Omental fat pad (tissue), 4 donors: ENCODE measurements around the gene CD34. TPM values are rescaled to one million over a fixed set of nuclear protein-coding genes. Genes with fewer than 3 reads are reported as not detected.

ENCODE experiments used
- ATAC-seq: fragments of 150-250 bp; one replicate; pipeline ENCODE4 v1.9.1; 2016; ENCODE audit warnings: mild to moderate bottlenecking, moderate library complexity; ENCODE audit not compliant: low FRiP score
- DNase-seq: peaks from one replicate; pipeline ENCODE4 v3.0.0-alpha.2; 2019; ENCODE audit warnings: low spot score
- total RNA-seq, 4 donors: library from RNA; depleted of rRNA; stranded (reverse); fragments of >200 nt; gene quantifications; one replicate each; pipeline ENCODE4 v1.1.0, GENCODE V29; 2016
- TF ChIP-seq, protein P1 (sequence below), 3 donors: fragments of 450-650 bp; IDR thresholded peaks; one replicate each; pipeline ENCODE4 v1.5.1; 2016 to 2017; ENCODE audit warnings: antibody characterized with exemption in 3 of 3, mild to moderate bottlenecking in 3 of 3, moderate library complexity in 2 of 3

CD34 gene
- total RNA-seq, 4 donors from 2014 or later, result 52.6 to 123 (median 76.9) TPM

- TF ChIP-seq, protein P1, sequence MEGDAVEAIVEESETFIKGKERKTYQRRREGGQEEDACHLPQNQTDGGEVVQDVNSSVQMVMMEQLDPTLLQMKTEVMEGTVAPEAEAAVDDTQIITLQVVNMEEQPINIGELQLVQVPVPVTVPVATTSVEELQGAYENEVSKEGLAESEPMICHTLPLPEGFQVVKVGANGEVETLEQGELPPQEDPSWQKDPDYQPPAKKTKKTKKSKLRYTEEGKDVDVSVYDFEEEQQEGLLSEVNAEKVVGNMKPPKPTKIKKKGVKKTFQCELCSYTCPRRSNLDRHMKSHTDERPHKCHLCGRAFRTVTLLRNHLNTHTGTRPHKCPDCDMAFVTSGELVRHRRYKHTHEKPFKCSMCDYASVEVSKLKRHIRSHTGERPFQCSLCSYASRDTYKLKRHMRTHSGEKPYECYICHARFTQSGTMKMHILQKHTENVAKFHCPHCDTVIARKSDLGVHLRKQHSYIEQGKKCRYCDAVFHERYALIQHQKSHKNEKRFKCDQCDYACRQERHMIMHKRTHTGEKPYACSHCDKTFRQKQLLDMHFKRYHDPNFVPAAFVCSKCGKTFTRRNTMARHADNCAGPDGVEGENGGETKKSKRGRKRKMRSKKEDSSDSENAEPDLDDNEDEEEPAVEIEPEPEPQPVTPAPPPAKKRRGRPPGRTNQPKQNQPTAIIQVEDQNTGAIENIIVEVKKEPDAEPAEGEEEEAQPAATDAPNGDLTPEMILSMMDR (IDR thresholded peaks at IDR 0.05), result no peak
- ATAC-seq, result no peak
- no peak for DNase-seq
These were observed 1.2 kb upstream of the CD34 start for GRCh38 chr1:207911856-207912760.

- ATAC-seq, result no peak
- TF ChIP-seq, protein P1 (IDR thresholded peaks at IDR 0.05), result no peak
- no peak for DNase-seq
These were observed 1.2 kb downstream of the CD34 start for GRCh38 chr1:207909687-207910086.

- TF ChIP-seq, protein P1 (IDR thresholded peaks at IDR 0.05), result no peak
- DNase-seq (no peak), ATAC-seq (peak; percentile 16)
These were observed 2.7 kb downstream of the CD34 start for GRCh38 chr1:207908107-207908734.

- ATAC-seq, result no peak
- no peak for DNase-seq
- TF ChIP-seq, protein P1 (IDR thresholded peaks at IDR 0.05), result no peak
These were observed 6.5 kb downstream of the CD34 start for GRCh38 chr1:207904391-207904790.

DNA sequence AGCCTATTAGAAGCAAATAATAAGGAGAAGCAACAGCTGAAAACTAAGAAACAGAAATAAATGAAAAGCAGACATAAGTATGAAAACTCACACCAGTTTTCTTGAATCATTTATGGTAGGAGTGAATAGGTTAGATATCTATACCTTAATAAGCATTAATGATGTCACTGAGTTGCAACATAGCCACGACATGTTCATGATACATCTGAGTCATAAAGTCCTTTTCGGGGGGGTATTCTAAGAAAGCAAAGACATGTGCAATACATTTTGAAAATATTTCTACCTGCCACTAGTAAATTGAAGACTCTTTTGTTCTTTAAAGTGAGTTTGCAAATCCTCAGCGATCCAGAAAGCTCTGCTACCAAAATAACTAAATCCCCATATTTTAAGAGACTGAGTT is 7.2 kb downstream of the CD34 start:
- TF ChIP-seq, protein P1 (IDR thresholded peaks at IDR 0.05), result no peak
- ATAC-seq (no peak), DNase-seq (no peak)

GRCh38 chr1:207903053-207903452 is 7.9 kb downstream of the CD34 start:
- TF ChIP-seq, protein P1 (IDR thresholded peaks at IDR 0.05), result no peak
- ATAC-seq (no peak), DNase-seq (no peak)
